B cell (primary cell): ENCODE data around the gene COX6A2. TPM values are rescaled to one million over a fixed set of nuclear protein-coding genes. Genes with fewer than 3 reads are reported as not detected.
A peak's percentile ranks its signal among the peaks of the same experiment; 100 is the strongest.

ENCODE experiments used
- ATAC-seq: fragments of 200-7000 bp; cut with Tn5 transposase; one replicate; pipeline ENCODE4 v1.10.0; 2021; ENCODE audit warnings: low read depth, mild to moderate bottlenecking, moderate number of reproducible peaks, moderate library complexity
- CTCF ChIA-PET: fragments of 350-600 bp; sonication (Branson Sonifier 250); formaldehyde crosslinking; loops from one replicate; lab custom pipeline; 2021; ENCODE audit warnings: antibody characterized with exemption, inconsistent platforms; lab: Charles Lee
- POLR2A ChIA-PET: fragments of 350-600 bp; sonication (Branson Sonifier 250); formaldehyde crosslinking; loops from one replicate; lab custom pipeline; 2021; ENCODE audit warnings: antibody characterized with exemption; lab: Charles Lee
- DNase-seq: peaks from one replicate; pipeline ENCODE4 v3.0.0; 2013
- H2AFZ ChIP-seq: 2 replicates; pipeline ENCODE4 v1.6.1; 2012; ENCODE audit warnings: mild to moderate bottlenecking, low read depth, low read length; ENCODE audit not compliant: insufficient read depth, poor library complexity, severe bottlenecking
- H3K27ac ChIP-seq, 2 donors: 1 replicate in 1 of 2; 2 replicates in 1 of 2; pipeline ENCODE4 v1.5.1; 2012 to 2013; ENCODE audit warnings: low read length in 2 of 2, mild to moderate bottlenecking in 2 of 2, moderate library complexity in 1 of 2
- H3K27me3 ChIP-seq, 4 experiments: fragments of 200-600 bp in 1 of 4; sonication (generic) in 1 of 4; replicated peaks in 1 of 4; 1 replicate in 2 of 4; 2 replicates in 2 of 4; pipeline versions ENCODE4 v1.6.1 to v1.7.0; 2013 to 2016; ENCODE audit warnings: low read length in 3 of 4, mild to moderate bottlenecking in 2 of 4, mixed read lengths in 1 of 4, moderate library complexity in 1 of 4; ENCODE audit not compliant: insufficient read depth in 4 of 4, control insufficient read depth in 3 of 4; ENCODE audit errors: control extremely low read depth in 1 of 4
- H3K36me3 ChIP-seq, 2 experiments: replicated peaks in 1 of 2; 1 replicate in 1 of 2; 2 replicates in 1 of 2; pipeline versions ENCODE4 v1.6.1 to v1.7.1; 2013; ENCODE audit warnings: low read length in 1 of 2; ENCODE audit not compliant: insufficient read depth in 2 of 2, control insufficient read depth in 1 of 2; ENCODE audit errors: control extremely low read depth in 1 of 2, extremely low read depth in 1 of 2
- H3K4me1 ChIP-seq, 2 donors: fragments of 200-600 bp in 1 of 2; sonication (generic) in 1 of 2; 1 replicate in 1 of 2; 2 replicates in 1 of 2; pipeline versions ENCODE4 v1.5.1 to v1.6.1; 2013 to 2017; ENCODE audit warnings: low read length in 2 of 2; ENCODE audit not compliant: control insufficient read depth in 2 of 2, insufficient read depth in 2 of 2
- H3K4me2 ChIP-seq: replicated peaks from 2 replicates; pipeline ENCODE3; 2012; ENCODE audit warnings: mild to moderate bottlenecking, low read depth, low read length; ENCODE audit not compliant: poor library complexity, severe bottlenecking
- H3K4me3 ChIP-seq, 5 experiments: fragments of 200-600 bp in 1 of 5; sonication (generic) in 1 of 5; 1 replicate in 3 of 5; 2 replicates in 2 of 5; pipeline versions ENCODE4 v1.5.1 to v1.7.0; 2011 to 2016; ENCODE audit warnings: low read length in 4 of 5, mild to moderate bottlenecking in 4 of 5, low read depth in 2 of 5, control low read depth in 1 of 5, moderate library complexity in 1 of 5; ENCODE audit not compliant: insufficient read depth in 1 of 5; ENCODE audit errors: control extremely low read depth in 1 of 5, extremely low read depth in 1 of 5
- H3K79me2 ChIP-seq: fragments of 200-600 bp; sonication (generic); one replicate; pipeline ENCODE4 v1.6.0; 2016; ENCODE audit warnings: low read length; ENCODE audit not compliant: control insufficient read depth, insufficient read depth
- H3K9ac ChIP-seq: fragments of 200-600 bp; sonication (generic); 2 replicates; pipeline ENCODE4 v1.6.1; 2017; ENCODE audit warnings: mild to moderate bottlenecking, low read length, moderate library complexity
- H3K9me3 ChIP-seq, 3 donors: one replicate each; pipeline versions ENCODE4 v1.6.1 to v1.7.1; 2013; ENCODE audit warnings: low read length in 2 of 3; ENCODE audit not compliant: control insufficient read depth in 2 of 3, insufficient read depth in 1 of 3; ENCODE audit errors: control extremely low read depth in 1 of 3
- H4K20me1 ChIP-seq: 2 replicates; pipeline ENCODE4 v1.6.0; 2012; ENCODE audit warnings: mild to moderate bottlenecking, low read length; ENCODE audit not compliant: insufficient read depth, control insufficient read depth, poor library complexity, severe bottlenecking
- H3K27ac Mint-ChIP-seq: one replicate; pipeline ENCODE4 v1.8.0; 2021; ENCODE audit warnings: mixed read lengths
- H3K27me3 Mint-ChIP-seq: one replicate; pipeline ENCODE4 v1.8.0; 2021; ENCODE audit warnings: mixed read lengths
- H3K4me1 Mint-ChIP-seq: one replicate; pipeline ENCODE4 v1.8.0; 2021; ENCODE audit warnings: mixed read lengths
- H3K4me3 Mint-ChIP-seq: one replicate; pipeline ENCODE4 v1.8.0; 2021; ENCODE audit warnings: mixed read lengths
- H3K9me3 Mint-ChIP-seq: one replicate; pipeline ENCODE4 v1.8.0; 2022; ENCODE audit warnings: mixed read lengths; ENCODE audit not compliant: insufficient read depth
- EZH2 ChIP-seq: IDR thresholded peaks from 2 replicates; pipeline ENCODE4 v1.6.1; 2012; ENCODE audit warnings: borderline replicate concordance, low read depth, mild to moderate bottlenecking, moderate library complexity, low read length; ENCODE audit not compliant: insufficient read depth, poor library complexity, severe bottlenecking
- WGBS: methylation state at CpG from one replicate; pipeline ENCODE4 v1.1.5; 2013; ENCODE audit warnings: missing lambda C conversion rate; ENCODE audit not compliant: insufficient coverage; 5-methylcytosine and 5-hydroxymethylcytosine counted together
- intact Hi-C: fragments of 100-400 bp; cut with micrococcal nuclease; formaldehyde crosslinking; loops from one replicate; pipeline ENCODE4 v1.10.0; 2022
- polyA plus RNA-seq: library from polyadenylated mRNA; depleted of rRNA; stranded (reverse); fragments of >200 nt; gene quantifications from 2 replicates; pipeline ENCODE4 v1.2.3, GENCODE V29; 2012
- total RNA-seq, 2 donors: library from RNA; stranded (reverse); fragments of 120-200 nt in 1 of 2; gene quantifications; 1 replicate in 1 of 2; 2 replicates in 1 of 2; pipeline versions ENCODE4 v1.2.3 to v1.2.4, GENCODE V29; 2013 to 2022
- TF ChIP-seq, protein P1 (sequence below): fragments of 200-600 bp; IDR thresholded peaks from one replicate; pipeline ENCODE4 v1.8.0; 2022; ENCODE audit warnings: antibody characterized with exemption, mild to moderate bottlenecking

The COX6A2 gene
- total and polyA plus RNA-seq, 2 donors (not counting 1 experiment from before 2014, with no cell fraction given), result not detected

GRCh38 chr16:31461201-31461920 lies 33.2 kb upstream of the COX6A2 start:
- Histone ChIP-seq H3K27me3 (no peaks in the 10 kb centered on the region), H4K20me1 (peaks cover 15% of the 10 kb centered on the region), H3K36me3 (peaks cover 0 to 18% of the 10 kb centered on the region in 2 experiments), H2AFZ (no peak overlapping the region), H3K9ac (no peak overlapping the region), H3K27ac (no peak overlapping the region), H3K9me3 (no peaks in the 10 kb centered on the region), H3K4me1 (peaks cover 20 to 33% of the 10 kb centered on the region in 2 donors), H3K79me2 (peaks cover 16% of the 10 kb centered on the region), H3K4me3 (no peak overlapping the region), H3K4me2 (no peak overlapping the region)
- Mint-ChIP-seq H3K9me3 (no peaks in the 10 kb centered on the region), H3K27me3 (no peaks in the 10 kb centered on the region), H3K4me1 (peaks cover 39% of the 10 kb centered on the region), H3K27ac (no peak overlapping the region), H3K4me3 (peak overlapping the region; percentile 94)
- ATAC-seq (no peak), DNase-seq (no peak)
- no peak for TF ChIP-seq EZH2
- TF ChIP-seq, protein P1, sequence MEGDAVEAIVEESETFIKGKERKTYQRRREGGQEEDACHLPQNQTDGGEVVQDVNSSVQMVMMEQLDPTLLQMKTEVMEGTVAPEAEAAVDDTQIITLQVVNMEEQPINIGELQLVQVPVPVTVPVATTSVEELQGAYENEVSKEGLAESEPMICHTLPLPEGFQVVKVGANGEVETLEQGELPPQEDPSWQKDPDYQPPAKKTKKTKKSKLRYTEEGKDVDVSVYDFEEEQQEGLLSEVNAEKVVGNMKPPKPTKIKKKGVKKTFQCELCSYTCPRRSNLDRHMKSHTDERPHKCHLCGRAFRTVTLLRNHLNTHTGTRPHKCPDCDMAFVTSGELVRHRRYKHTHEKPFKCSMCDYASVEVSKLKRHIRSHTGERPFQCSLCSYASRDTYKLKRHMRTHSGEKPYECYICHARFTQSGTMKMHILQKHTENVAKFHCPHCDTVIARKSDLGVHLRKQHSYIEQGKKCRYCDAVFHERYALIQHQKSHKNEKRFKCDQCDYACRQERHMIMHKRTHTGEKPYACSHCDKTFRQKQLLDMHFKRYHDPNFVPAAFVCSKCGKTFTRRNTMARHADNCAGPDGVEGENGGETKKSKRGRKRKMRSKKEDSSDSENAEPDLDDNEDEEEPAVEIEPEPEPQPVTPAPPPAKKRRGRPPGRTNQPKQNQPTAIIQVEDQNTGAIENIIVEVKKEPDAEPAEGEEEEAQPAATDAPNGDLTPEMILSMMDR, result no peak
- ChIA-PET POLR2A (no interaction called here), CTCF (interaction anchor here (0.6 to 7.2 kb wide), 20 partner anchors 9 to 463 kb away, joined by 3 to 43 read pairs (median 4); partner anchors contain the start of genes FUS, RUSF1, TGFB1I1 and ZNF267)
- intact Hi-C loops, result no loop called here
- 96% methylated on average over 3 of the region's 10 CpGs for WGBS

- H3K4me1 ChIP-seq, result peaks cover 25 to 37% of the 10 kb centered on the region in 2 donors
- POLR2A ChIA-PET, result interaction anchor here (1.3 to 1.6 kb wide), 2 partner anchors 10 to 413 kb away, joined by 4 to 5 read pairs; partner anchors contain the start of gene ZNF267
- Mint-ChIP-seq H3K4me1 (peaks cover 43% of the 10 kb centered on the region), H3K27me3 (no peaks in the 10 kb centered on the region), H3K4me3 (peak overlapping the region; percentile 94), H3K9me3 (no peaks in the 10 kb centered on the region), H3K27ac (peak overlapping the region; percentile 100)
- H4K20me1 ChIP-seq, result peaks cover 19% of the 10 kb centered on the region
- H3K4me3 ChIP-seq, result no peak overlapping the region
- H3K9me3 ChIP-seq, result no peaks in the 10 kb centered on the region
- H3K4me2 ChIP-seq, result peak overlapping the region; percentile 95
- no peaks in the 10 kb centered on the region for H3K27me3 ChIP-seq
- CTCF ChIA-PET, result interaction anchor here (0.6 to 7.2 kb wide), 22 partner anchors 8 to 476 kb away, joined by 3 to 43 read pairs (median 4); partner anchors contain the start of genes FUS, HSD3B7, RUSF1 and TGFB1I1
- no peak overlapping the region for H3K27ac ChIP-seq
- H3K9ac ChIP-seq, result peak overlapping the region; percentile 67
- H2AFZ ChIP-seq, result no peak overlapping the region
- intact Hi-C loops, result loop anchor here (1.0 kb wide), 2 partner anchors 16 to 27 kb away; no protein-coding TSS in a partner anchor
- H3K79me2 ChIP-seq, result peaks cover 16% of the 10 kb centered on the region
- peaks cover 0 to 18% of the 10 kb centered on the region in 2 experiments for H3K36me3 ChIP-seq
- TF ChIP-seq, protein P1, result peak; percentile 82
- no peak for TF ChIP-seq EZH2
- ATAC-seq (no peak), DNase-seq (peak; percentile 57)
- 89% methylated on average over 3 of the region's 8 CpGs for WGBS
Observed at GRCh38 chr16:31460582-31461002, 32.4 kb upstream of the COX6A2 start.
